ENCODE results near the gene SLC7A14.

SLC7A14 gene

GRCh38 chr3:170424879-170425278 lies 161.0 kb downstream of the SLC7A14 start:
- DNase-seq, result no peak

- DNase-seq, result no peak
Measured at GRCh38 chr3:170423001-170423615, 162.8 kb downstream of the SLC7A14 start.

- no peak for DNase-seq
Measured at GRCh38 chr3:170421758-170422157, 164.1 kb downstream of the SLC7A14 start.

- no peak for DNase-seq
Measured at GRCh38 chr3:170421111-170421641, 164.7 kb downstream of the SLC7A14 start.

DNA sequence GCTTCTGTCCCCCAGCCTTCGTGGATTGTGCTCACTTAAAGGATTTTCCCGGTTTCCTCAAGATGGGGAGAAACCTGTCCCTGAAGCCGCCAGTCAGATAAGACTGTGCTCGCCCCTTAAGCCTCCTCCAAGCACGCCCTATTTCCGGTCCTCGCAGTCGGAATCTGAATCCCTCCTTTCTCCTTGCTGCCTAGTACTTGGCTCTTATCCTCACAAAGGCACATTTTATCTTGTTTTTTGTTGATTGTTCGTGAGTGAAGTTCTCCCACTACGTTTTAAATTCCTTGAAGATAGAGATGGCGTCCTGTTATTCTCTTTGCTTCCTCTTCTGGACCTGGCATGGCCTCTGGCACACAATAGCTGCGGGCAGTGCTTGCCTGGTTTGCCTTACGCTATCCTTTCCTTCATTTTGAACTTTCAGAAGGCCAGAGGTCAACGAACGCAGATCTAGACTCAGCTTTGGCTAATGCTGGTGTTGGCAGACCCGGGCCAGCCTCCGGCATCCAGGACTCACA lies 165.5 kb downstream of the SLC7A14 start:
- no peak for DNase-seq

DNA sequence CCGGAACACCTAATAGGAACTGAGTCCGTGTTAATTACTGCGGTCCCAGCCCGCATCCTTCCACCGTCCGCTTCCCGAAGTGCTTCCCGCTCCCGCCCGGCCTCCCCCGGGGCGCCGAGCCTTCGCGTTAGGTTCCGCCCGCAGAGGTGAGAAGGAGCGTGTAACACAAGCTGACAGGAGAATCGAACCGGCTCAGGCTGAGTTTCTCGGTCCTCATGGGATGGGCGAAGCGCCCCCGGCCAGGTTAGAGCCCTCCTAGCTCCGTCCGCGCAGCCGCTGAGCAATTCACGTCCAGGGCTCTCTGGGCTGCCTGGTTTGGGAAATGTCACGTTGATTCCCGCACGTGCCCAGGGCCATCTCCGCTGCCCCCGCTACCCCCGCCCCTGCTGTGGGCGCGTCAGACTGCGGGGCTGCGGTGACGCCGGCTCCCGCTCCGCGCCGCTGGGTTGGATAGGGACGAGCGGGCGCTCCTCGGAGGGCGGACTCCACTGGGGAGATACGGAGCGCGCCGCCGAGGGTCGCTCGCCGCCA lies 166.3 kb downstream of the SLC7A14 start:
- no peak for DNase-seq

DNA sequence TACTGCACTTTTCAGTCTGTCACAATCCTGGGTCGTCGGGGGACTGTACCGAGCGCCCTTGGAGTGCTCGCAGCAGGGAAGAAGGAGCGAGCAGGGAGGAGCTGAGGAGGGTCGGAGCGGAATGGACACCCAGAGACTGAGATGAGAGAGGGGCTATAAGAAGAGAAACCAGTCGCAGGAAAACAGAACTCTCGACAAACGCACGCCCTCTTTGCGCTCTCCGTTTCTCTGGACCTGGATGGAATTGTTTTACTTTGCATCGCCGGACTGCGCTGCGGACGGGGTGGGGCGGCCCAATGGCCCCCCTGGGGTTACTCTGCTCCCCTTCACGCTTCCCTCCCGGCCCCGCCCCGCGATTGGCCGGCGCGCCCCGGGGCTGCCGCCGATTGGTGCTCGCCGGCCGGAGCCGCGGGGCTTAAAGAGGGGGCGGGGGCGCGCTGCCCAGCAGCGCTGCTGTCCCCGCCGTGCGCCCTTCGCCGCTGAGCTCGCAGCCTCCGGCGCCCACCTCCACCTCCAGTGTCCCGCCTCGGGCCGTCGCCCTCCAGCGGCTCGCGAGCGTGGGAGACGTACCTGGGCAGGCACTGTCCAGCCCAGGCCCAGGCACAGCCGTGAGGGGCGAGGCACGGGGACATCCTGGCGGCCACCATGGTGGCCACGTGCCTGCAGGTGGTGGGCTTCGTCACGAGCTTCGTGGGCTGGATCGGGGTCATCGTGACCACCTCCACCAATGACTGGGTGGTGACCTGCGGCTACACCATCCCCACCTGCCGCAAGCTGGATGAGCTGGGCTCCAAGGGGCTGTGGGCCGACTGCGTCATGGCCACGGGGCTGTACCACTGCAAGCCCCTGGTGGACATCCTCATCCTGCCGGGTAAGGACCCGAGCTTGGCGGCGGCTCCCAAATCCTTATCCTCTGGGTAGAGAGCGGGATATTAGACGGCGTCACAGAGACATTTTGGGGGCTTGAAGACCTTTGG lies 167.2 kb downstream of the SLC7A14 start, which contains the start of gene CLDN11:
TSS of gene CLDN11 (plus strand) at position 447 of the 977 bp plus-strand sequence. CDS start at position 646, 199 bp downstream.
- no peak for DNase-seq

GRCh38 chr3:170417090-170417489 lies 168.8 kb downstream of the SLC7A14 start:
- DNase-seq, result no peak

GRCh38 chr3:170414202-170414663 lies 171.6 kb downstream of the SLC7A14 start:
- peak; percentile 22 for DNase-seq

DNA sequence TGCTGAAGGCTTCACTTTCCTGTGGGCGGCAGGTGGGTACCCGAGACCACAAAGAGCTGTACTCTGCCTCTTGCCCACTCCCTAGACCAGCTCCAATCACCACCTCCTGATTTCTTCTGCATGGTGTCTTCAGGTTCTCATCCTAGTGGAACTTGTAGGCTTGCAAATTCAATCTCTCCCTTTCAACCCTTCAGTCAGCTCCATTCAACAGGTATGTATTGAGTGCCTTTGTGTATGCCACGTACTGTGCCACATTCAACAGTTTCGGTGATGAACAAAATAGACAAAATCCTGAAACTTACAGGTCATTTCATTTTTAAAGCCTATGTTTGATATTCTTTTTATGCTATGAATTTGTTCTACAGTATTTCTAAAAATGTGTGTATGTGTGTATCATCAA lies 172.6 kb downstream of the SLC7A14 start:
- DNase-seq, result no peak

DNA sequence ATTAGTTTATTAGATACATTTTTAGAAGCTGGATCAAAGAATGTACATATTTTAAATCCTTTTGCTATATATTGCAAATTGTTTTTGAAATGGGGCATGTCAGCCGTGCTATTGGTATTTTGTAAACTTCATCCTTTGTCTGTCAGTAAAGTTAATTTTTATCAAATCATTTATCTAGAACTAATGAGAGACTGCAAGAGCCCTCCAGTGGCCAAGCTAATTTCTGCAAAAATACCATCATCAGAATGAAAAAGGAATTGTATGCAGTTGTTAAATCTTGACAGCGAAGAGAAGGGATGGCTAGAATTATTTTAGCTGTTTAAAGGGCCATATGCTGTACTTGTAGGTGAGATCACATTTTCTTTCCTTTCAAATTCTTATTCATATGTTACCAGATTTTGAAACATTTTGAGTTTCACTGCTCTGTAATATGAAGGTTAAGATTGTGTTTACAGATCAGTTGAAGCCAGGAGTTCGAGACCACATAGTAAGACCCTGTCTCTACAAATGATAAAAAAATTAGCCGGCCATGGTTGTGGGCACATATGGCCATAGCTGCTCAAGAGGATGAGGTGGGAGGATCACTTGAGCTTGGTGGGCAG lies 175.3 kb downstream of the SLC7A14 start:
- no peak for DNase-seq
